Measurements from ENCODE around the gene MMP24. TPM values are rescaled to one million over a fixed set of nuclear protein-coding genes. Genes with fewer than 3 reads are reported as not detected.

The MMP24 gene
- total and polyA plus RNA-seq, 2 of the 13 experiments (the other 11 are each of a cell fraction or from before 2014, with no cell fraction given): 0.29 to 0.35 TPM

- TF ChIP-seq, protein P1, sequence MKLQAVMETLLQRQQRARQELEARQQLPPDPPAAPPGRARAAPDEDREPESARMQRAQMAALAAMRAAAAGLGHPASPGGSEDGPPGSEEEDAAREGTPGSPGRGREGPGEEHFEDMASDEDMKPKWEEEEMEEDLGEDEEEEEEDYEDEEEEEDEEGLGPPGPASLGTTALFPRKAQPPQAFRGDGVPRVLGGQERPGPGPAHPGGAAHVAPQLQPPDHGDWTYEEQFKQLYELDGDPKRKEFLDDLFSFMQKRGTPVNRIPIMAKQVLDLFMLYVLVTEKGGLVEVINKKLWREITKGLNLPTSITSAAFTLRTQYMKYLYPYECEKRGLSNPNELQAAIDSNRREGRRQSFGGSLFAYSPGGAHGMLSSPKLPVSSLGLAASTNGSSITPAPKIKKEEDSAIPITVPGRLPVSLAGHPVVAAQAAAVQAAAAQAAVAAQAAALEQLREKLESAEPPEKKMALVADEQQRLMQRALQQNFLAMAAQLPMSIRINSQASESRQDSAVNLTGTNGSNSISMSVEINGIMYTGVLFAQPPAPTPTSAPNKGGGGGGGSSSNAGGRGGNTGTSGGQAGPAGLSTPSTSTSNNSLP (IDR thresholded peaks at IDR 0.05; ENCODE audit: low read depth, low read length): no peak
- peak; percentile 91 for TF ChIP-seq TBX2 (CRISPR knock-in tag; IDR thresholded peaks at IDR 0.05; ENCODE audit: borderline replicate concordance)
- TF ChIP-seq ZNF530 (CRISPR knock-in tag; IDR thresholded peaks at IDR 0.05; ENCODE audit: low read depth): no peak
- no peak for TF ChIP-seq ZFP36 (IDR thresholded peaks at IDR 0.05; ENCODE audit: borderline replicate concordance, low read depth, low read length, partially characterized antibody)
- peak; percentile 87; the same call in 1 of the 2 replicates for TF ChIP-seq ZSCAN31 (CRISPR knock-in tag; IDR thresholded peaks at IDR 0.05; ENCODE audit: low read depth)
- TF ChIP-seq CREB3 (CRISPR knock-in tag; IDR thresholded peaks at IDR 0.05): no peak
- TF ChIP-seq ZNF337 (CRISPR knock-in tag; IDR thresholded peaks at IDR 0.05; ENCODE audit: borderline replicate concordance, low read depth): no peak
- TF ChIP-seq, protein P2, sequence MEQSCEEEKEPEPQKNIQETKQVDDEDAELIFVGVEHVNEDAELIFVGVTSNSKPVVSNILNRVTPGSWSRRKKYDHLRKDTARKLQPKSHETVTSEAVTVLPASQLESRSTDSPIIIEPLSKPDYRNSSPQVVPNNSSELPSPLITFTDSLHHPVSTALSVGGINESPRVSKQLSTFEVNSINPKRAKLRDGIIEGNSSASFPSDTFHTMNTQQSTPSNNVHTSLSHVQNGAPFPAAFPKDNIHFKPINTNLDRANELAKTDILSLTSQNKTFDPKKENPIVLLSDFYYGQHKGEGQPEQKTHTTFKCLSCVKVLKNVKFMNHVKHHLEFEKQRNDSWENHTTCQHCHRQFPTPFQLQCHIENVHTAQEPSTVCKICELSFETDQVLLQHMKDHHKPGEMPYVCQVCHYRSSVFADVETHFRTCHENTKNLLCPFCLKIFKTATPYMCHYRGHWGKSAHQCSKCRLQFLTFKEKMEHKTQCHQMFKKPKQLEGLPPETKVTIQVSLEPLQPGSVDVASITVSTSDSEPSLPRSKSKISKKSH (CRISPR knock-in tag; IDR thresholded peaks at IDR 0.05; ENCODE audit: borderline replicate concordance): peak; percentile 92
- no peak for TF ChIP-seq IKZF1 (IDR thresholded peaks at IDR 0.05)
- TF ChIP-seq ZBED4 (CRISPR knock-in tag; IDR thresholded peaks at IDR 0.05; ENCODE audit: borderline replicate concordance): peak; percentile 79; the same call in 1 of the 2 replicates
- no peak for TF ChIP-seq IKZF4 (CRISPR knock-in tag; IDR thresholded peaks at IDR 0.05; ENCODE audit: borderline replicate concordance, low read depth, not compliant biosample characterization)
- no peak for TF ChIP-seq SP1 (IDR thresholded peaks at IDR 0.05)
- 0 out of 2 replicates have a peak, but pooled peaks have one; percentile 37 for TF ChIP-seq SP1 (CRISPR knock-in tag; IDR thresholded peaks at IDR 0.05)
- no peak for TF ChIP-seq ZNF761 (CRISPR knock-in tag; conservative IDR thresholded peaks at IDR 0.05)
- TF ChIP-seq ZNF619 (CRISPR knock-in tag; IDR thresholded peaks at IDR 0.05): peak; percentile 83; the same call in 1 of the 2 replicates
- TF ChIP-seq ZNF788 (CRISPR knock-in tag; IDR thresholded peaks at IDR 0.05; ENCODE audit: borderline replicate concordance): peak; percentile 84; the same call in 1 of the 2 replicates
- no peak; the same call in 1 of the 2 replicates for TF ChIP-seq ELF3 (CRISPR knock-in tag; IDR thresholded peaks at IDR 0.05)
- no peak for TF ChIP-seq ADNP (CRISPR knock-in tag; IDR thresholded peaks at IDR 0.05)
- TF ChIP-seq ZFP82 (CRISPR knock-in tag; IDR thresholded peaks at IDR 0.05; ENCODE audit: borderline replicate concordance): no peak
- TF ChIP-seq ZNF577 (CRISPR knock-in tag; IDR thresholded peaks at IDR 0.05; ENCODE audit: borderline replicate concordance, low read depth): no peak
Observed at GRCh38 chr20:35286077-35286898, 59.8 kb downstream of the MMP24 start (continued).

Data from HepG2 (cell line).